HUES64 (cell line): ENCODE results near the gene ABHD11.
A peak's percentile ranks its signal among the peaks of the same experiment; 100 is the strongest.
"Not testable (repeated sequence)": the region's sequence is repeated elsewhere in the genome, so short reads cannot be mapped to it uniquely, and the experiment has no call there.

Experiments
- H3K27ac ChIP-seq: 2 replicates; pipeline ENCODE4 v1.7.0; 2013; ENCODE audit warnings: low read depth, low read length, inconsistent platforms
- H3K27me3 ChIP-seq: 2 replicates; pipeline ENCODE4 v1.6.1; 2013; ENCODE audit warnings: mild to moderate bottlenecking, low read length; ENCODE audit not compliant: insufficient read depth
- H3K36me3 ChIP-seq: 2 replicates; pipeline ENCODE4 v1.6.1; 2013; ENCODE audit warnings: mild to moderate bottlenecking, low read length; ENCODE audit not compliant: insufficient read depth
- H3K4me1 ChIP-seq: 2 replicates; pipeline ENCODE4 v1.6.1; 2013; ENCODE audit warnings: mild to moderate bottlenecking, low read length, moderate library complexity; ENCODE audit not compliant: insufficient read depth
- H3K4me3 ChIP-seq: 2 replicates; pipeline ENCODE4 v1.5.1; 2013; ENCODE audit warnings: mild to moderate bottlenecking, low read length, moderate library complexity
- H3K9ac ChIP-seq: 2 replicates; pipeline ENCODE4 v1.6.1; 2013; ENCODE audit warnings: mild to moderate bottlenecking, low read depth, low read length
- H3K9me3 ChIP-seq: 2 replicates; pipeline ENCODE4 v1.6.1; 2013; ENCODE audit warnings: low read depth, low read length; ENCODE audit not compliant: insufficient read depth
- WGBS: fragments of 150-250, 120-280 bp; methylation state at CpG from one replicate; pipeline ENCODE4 v1.1.7; 2013; ENCODE audit warnings: missing lambda C conversion rate; 5-methylcytosine and 5-hydroxymethylcytosine counted together

Gene ABHD11

DNA sequence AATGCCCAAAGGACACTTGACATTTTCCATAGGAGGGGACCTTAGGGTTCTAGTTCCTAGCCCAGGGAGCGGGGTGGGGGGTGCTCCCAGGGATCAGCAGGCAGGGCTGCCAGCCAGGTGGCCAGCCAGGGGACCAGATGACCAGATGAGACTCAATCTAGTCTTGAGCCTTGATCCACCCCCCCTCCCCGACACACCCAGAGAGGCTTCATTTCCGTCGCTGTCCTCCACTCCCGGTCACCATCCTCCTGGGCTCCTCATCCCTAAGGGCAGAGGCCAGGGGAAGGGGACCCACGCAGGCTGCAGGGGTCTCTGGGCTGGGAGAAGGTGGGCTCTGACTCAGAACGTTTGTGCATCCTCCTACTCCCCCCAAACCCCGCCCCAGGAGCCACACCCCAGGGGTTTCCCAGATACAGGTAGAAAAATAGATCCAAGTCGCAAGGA, 20.1 kb downstream of the ABHD11 start:
- WGBS, result 65% methylated on average over 7 of the region's 9 CpGs
- Histone ChIP-seq H3K36me3 (no peaks in the 10 kb centered on the region), H3K27ac (no peak overlapping the region), H3K27me3 (peaks cover 24% of the 10 kb centered on the region), H3K4me1 (no peaks in the 10 kb centered on the region), H3K9ac (no peak overlapping the region), H3K4me3 (peak overlapping the region; percentile 88), H3K9me3 (no peaks in the 10 kb centered on the region)

DNA sequence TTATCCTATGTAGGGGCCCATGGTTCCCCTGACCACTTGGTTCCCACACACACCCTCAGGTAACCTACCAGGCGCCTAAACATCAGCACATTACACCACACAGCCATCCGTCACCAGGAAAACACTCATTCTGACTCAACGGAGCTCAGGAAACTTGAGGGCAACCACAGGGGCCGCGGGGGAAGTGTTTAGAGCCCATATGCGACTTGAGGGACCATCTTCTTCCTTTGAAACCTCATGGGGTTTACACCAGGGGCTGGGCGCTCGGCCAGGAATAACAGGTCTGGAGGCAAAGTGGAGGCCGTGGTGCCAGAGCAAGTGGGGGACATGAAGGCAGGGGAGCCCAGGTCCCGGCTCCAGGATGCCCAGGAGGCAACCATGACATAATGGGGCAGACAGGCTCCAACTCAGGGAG, 20.6 kb downstream of the ABHD11 start:
- H3K9ac ChIP-seq, result no peak overlapping the region
- H3K36me3 ChIP-seq, result no peaks in the 10 kb centered on the region
- peaks cover 24% of the 10 kb centered on the region for H3K27me3 ChIP-seq
- no peaks in the 10 kb centered on the region for H3K4me1 ChIP-seq
- H3K9me3 ChIP-seq, result no peaks in the 10 kb centered on the region
- WGBS, result 84% methylated on average over 10 of the region's 10 CpGs
- no peak overlapping the region for H3K27ac ChIP-seq
- 0 out of 2 replicates have a peak overlapping the region, but pooled peaks have one; percentile 88 for H3K4me3 ChIP-seq

DNA sequence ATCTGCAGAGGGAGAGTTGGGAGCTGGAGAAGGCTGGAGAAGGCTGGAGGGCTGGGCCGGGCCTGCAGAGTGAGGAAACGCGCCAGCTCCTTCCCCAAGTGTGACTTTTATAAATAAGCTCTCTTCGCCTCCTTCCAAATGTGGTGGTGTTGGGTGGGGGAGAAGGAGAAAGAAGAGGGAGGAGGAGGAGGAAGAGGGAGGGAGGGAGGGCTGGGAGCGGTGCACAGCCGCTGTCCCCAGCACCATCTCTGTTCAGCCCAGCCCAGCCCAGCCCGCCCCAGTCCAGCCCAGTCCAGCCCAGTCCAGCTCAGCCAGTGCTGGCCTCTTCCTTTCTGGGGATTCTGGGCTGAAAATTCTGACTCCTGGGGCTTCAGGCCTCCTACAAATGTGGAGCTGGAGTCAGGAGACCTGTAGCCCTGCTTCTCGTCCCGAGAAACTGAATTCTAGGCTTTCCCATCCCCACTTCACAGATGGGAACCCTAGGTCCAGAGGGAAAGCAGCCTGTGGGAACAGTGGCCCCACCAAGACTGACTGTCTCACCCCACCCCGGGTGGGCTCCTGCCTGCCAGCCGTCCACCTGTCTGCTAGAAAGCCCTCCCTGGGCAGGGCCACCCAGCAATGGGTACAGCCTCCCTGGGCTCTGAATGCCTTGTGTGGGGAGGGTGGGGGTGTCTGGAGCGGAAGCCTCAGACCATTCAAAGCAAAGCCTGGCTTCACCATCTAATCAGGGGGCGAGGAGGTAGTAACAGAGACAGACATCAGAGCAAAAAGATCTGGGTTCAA, 21.4 kb downstream of the ABHD11 start:
- Histone ChIP-seq H3K27ac (no peak overlapping the region), H3K4me1 (no peaks in the 10 kb centered on the region), H3K9ac (no peak overlapping the region), H3K27me3 (peaks cover 24% of the 10 kb centered on the region), H3K36me3 (no peaks in the 10 kb centered on the region), H3K4me3 (no peak overlapping the region), H3K9me3 (no peaks in the 10 kb centered on the region)
- WGBS, result 90% methylated on average over 13 of the region's 13 CpGs

DNA sequence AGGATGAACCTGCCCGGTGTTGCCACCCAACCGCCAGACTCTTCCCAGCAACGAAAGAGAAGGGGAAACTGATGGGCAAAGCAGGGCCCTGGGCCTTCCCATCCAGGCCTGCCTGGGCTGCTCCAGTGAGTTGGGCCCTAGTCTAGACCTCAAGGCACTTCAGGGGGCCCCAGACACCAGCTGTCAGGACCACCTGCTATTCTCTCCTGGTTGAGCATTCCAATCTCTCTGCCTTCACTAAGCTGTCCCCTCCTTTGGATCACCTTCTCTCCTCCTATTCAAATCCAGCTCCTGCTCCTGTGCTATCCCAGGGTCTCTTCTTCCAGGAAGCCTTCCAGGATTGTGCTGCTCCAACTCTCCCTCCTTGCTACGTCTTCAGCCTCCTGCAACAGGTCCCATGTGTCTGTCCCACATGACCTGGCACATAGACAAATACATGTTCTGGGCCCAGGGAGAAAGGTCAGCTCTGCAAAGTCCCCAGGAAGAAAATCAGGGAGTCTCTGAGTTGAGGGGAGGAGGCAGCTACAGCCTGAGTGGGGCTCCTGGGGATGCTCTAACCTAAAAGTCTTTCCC, 22.2 kb downstream of the ABHD11 start:
- Histone ChIP-seq H3K27me3 (peaks cover 24% of the 10 kb centered on the region), H3K4me1 (no peaks in the 10 kb centered on the region), H3K9ac (no peak overlapping the region), H3K36me3 (no peaks in the 10 kb centered on the region), H3K4me3 (no peak overlapping the region), H3K9me3 (no peaks in the 10 kb centered on the region), H3K27ac (no peak overlapping the region)
- WGBS, result 90% methylated on average over 4 of the region's 4 CpGs

DNA sequence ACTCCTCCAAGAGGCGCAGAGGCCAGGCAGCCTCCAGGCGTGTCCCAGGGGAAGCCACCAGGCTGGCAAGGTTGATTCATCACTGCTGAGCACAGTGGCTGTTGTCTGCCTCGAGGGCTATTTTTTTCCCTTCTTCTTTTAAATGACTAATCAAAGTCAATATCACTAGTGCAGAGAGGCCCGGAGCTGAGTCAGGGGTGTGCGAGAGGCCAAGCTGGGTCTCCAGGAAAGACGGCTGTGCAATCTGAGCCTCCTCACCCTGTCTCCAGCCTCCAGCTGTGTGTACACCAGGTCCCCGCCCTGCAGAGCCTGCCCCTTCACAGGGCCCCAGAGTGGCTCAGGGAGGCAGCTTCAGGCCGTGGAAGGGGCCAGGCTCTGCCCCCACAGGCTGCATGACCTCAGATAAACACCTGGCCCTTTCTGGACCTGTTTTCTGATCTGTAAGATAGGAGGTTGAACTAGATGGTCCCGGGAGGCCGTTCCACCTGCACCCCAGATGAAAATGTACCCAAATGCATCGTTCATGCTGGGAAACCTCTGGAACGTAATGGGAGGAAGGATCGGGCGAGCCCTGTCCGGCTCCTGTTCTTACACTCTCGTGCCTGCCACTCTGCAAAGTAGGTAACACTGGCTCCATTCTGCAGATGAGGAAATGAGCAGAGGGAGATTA, 22.8 kb downstream of the ABHD11 start:
- Histone ChIP-seq H3K27ac (no peak overlapping the region), H3K36me3 (no peaks in the 10 kb centered on the region), H3K27me3 (peaks cover 24% of the 10 kb centered on the region), H3K9me3 (no peaks in the 10 kb centered on the region), H3K4me1 (no peaks in the 10 kb centered on the region), H3K4me3 (no peak overlapping the region), H3K9ac (no peak overlapping the region)
- WGBS, result 86% methylated on average over 16 of the region's 16 CpGs

DNA sequence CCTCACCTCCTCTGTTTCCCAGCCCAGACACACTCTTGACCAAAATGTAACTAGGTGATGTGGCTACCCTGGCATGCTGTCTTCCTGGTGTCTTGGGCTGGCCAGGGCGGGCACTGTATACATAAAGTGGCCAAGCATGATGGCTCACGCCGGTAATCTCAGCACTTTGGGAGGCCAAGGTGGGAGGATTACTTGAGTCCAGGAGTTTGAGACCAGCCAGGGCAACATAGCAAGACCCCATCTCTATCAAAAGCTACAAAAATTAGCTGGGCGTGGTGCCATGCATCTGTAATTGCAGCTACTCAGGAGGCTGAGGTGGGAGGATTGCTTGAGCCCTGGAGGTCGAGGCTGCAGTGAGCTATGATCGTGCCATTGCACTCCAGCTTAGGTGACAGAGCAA, 25.3 kb downstream of the ABHD11 start:
- not testable (repeated sequence) for H3K36me3 ChIP-seq, H3K9ac ChIP-seq, H3K27me3 ChIP-seq, H3K4me3 ChIP-seq, H3K9me3 ChIP-seq, H3K4me1 ChIP-seq, H3K27ac ChIP-seq
- 86% methylated on average over 6 of the region's 6 CpGs for WGBS

DNA sequence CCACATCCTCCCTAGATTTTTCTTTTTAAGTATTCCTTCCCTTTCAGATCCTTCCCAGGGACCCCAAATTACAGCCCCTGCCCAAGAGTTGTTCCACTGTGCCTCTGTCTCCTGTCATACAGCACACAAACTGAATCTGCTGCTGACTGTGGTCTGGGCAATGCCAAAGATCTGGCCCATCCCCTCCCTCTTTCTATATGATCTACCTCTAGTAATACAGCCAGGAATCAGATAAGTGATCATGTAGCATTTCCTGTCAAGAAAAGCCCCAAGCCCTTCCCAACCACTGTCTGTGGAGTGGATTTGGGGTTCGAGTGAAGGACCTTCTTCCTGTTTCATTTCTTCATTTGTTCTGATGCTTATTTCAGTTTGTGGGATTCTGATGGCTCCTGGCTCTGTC, 25.8 kb downstream of the ABHD11 start:
- Histone ChIP-seq H3K36me3 (no peaks in the 10 kb centered on the region), H3K9me3 (no peaks in the 10 kb centered on the region), H3K27ac (no peak overlapping the region), H3K4me1 (no peaks in the 10 kb centered on the region), H3K27me3 (0 out of 2 replicates have a peak, but pooled peaks cover under 1% of the 10 kb centered on the region), H3K9ac (no peak overlapping the region), H3K4me3 (no peak overlapping the region)
- WGBS, result 100% methylated on average over 1 of the region's 1 CpG

DNA sequence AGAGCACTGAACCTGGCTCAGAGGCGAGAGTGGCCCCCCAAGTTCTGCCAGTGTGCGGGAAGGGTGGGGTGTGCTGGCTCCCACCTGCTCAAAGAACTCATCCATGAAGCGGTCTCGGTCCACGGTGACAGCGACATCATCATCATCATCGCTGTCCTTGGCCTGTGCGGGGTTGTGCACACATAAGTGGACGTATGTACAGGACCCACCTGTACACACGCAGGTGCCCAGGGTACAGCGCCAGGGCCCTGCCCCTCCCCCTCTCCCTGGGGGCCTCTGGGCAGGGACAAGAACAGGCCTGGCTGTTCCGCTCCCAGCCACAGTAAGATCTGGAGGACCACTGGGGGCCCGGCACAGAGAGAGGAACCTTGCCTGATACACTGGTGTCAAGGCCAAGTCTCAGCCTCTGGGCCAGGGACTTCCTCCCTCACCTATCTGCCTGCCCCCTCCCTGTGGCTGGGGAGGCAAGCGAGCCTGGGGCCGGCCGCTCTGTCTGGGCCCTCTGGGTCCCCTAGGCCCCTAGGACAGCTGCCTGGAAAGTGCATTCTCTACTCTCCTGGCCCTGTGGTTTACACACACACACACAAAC, 29.5 kb downstream of the ABHD11 start:
- Histone ChIP-seq H3K27me3 (no peaks in the 10 kb centered on the region), H3K9me3 (no peaks in the 10 kb centered on the region), H3K36me3 (no peaks in the 10 kb centered on the region), H3K27ac (no peak overlapping the region), H3K9ac (no peak overlapping the region), H3K4me1 (no peaks in the 10 kb centered on the region), H3K4me3 (no peak overlapping the region)
- 95% methylated on average over 16 of the region's 16 CpGs for WGBS

DNA sequence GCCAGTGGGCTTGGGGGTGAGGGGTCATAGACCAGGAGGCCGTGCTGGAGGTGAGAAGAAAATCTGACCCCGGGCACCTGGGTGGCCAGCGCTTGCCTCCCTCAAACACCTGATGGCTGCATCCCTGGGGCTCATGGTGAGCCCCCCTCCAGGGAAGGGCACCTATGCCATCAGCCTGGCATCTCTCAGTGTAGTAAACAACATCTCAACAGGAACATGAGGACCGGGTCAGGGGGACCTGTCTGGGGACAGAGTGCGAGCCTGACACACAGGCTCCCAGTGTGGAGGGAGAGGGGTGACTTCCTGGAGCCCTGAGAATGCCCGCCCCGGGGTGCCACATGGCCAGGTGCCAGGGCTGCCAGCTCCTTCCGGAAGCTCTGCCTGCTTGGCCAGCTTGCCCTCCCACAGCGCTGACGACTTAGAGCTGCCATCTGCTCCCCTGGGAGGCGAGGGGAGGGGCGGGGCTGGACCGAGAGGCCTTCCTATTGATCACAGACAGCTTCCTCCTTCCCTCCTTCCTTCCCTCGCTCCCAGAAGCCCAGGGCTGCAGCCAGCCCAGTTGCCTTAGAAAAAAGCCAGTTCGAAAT, 31.5 kb downstream of the ABHD11 start:
- H3K9ac ChIP-seq, result no peak overlapping the region
- no peak overlapping the region for H3K4me3 ChIP-seq
- peaks cover 7% of the 10 kb centered on the region for H3K4me1 ChIP-seq
- no peaks in the 10 kb centered on the region for H3K27me3 ChIP-seq
- no peak overlapping the region for H3K27ac ChIP-seq
- H3K36me3 ChIP-seq, result peaks cover 5% of the 10 kb centered on the region; the same call in 1 of the 2 replicates
- WGBS, result 77% methylated on average over 15 of the region's 15 CpGs
- no peaks in the 10 kb centered on the region for H3K9me3 ChIP-seq

DNA sequence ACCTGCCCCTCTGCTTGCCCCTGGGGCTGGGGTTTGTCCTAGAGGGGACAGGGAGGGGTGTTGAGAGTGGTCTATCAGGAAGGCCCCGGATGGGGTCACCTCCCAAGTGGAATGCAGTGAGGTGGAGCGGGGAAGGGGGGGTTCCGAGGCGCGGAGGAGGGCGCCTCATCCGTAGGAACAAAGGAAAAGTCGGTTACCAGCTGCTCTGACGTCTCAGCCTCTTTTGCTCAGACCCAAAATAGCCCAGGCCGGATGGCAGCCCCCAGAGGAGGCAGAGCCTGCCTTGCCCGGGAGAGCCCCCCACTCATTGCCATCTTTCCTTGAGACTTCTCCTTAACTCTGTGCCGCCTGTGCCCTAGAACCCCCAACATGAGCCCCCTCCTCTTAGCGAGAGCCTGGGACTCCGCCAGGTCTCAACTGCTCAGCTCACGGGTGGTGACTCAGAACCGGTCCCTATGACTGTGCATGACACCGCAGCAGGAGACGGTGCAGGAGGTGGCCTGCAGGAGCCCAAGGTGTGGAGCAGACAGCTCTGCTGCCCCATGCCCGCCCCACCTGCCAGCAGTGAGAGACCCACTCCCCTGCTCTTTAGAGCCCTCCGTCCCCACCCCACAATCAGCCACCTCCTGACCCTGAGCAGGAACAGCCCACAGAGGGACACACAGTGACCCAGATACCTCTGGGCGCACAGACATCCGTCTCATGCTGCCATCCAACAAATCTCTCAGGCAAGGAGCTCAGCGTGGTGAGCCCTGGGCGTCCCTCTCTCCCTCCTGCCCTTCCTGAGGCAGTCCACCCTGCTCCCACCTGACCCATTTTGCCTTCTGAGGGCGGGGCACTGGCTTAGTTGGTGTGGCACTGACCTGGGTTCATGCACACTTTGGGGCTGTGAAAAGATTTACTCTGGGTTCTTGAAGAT, 32.2 kb downstream of the ABHD11 start:
- 85% methylated on average over 25 of the region's 25 CpGs for WGBS
- H3K4me3 ChIP-seq, result no peak overlapping the region
- H3K27ac ChIP-seq, result no peak overlapping the region
- H3K9ac ChIP-seq, result no peak overlapping the region
- peaks cover 8% of the 10 kb centered on the region; the same call in 1 of the 2 replicates for H3K36me3 ChIP-seq
- H3K9me3 ChIP-seq, result no peaks in the 10 kb centered on the region
- no peaks in the 10 kb centered on the region for H3K27me3 ChIP-seq
- peaks cover 7% of the 10 kb centered on the region for H3K4me1 ChIP-seq
